NCI-H187 treated with DMSO at 0.1 percent for 48 hours (cell line): ENCODE measurements around the gene SLC30A1.

ENCODE experiments used
- DNase-seq: peaks from one replicate; lab custom pipeline; 2025; lab: John Stamatoyannopoulos, UW

The SLC30A1 gene

DNA sequence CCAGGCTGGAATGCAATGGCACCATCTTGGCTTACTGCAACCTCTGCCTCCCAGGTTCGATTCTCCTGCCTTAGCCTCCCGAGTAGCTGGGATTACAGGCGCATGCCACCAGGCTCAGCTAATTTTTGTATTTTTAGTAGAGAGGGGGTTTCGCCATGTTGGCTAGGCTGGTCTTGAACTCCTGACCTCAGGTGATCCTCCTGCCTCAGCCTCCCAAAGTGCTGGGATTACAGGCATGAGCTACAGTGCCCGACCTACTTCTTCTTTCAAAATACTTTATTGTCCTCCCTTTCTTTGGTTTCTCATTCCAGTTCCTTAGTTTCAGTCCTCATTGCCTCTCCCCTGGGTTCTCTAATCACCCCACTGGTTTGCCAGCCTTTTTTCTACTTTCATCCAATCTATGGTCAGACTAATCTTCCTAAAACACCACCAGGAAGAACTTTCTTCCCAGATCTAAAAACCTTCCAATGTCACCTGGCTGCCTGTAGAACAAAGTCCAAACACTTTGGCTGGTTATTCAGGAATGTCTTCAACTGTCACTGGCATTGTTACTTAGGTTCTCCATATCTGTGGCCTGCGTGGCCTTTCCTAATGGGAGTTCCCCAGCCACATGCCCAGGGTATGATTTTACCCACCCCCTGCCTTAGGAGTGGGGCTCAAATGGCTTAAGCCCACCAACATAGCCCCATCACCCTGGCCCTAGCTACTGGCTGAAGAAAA, 29.0 kb upstream of the SLC30A1 start:
- no peak for DNase-seq

DNA sequence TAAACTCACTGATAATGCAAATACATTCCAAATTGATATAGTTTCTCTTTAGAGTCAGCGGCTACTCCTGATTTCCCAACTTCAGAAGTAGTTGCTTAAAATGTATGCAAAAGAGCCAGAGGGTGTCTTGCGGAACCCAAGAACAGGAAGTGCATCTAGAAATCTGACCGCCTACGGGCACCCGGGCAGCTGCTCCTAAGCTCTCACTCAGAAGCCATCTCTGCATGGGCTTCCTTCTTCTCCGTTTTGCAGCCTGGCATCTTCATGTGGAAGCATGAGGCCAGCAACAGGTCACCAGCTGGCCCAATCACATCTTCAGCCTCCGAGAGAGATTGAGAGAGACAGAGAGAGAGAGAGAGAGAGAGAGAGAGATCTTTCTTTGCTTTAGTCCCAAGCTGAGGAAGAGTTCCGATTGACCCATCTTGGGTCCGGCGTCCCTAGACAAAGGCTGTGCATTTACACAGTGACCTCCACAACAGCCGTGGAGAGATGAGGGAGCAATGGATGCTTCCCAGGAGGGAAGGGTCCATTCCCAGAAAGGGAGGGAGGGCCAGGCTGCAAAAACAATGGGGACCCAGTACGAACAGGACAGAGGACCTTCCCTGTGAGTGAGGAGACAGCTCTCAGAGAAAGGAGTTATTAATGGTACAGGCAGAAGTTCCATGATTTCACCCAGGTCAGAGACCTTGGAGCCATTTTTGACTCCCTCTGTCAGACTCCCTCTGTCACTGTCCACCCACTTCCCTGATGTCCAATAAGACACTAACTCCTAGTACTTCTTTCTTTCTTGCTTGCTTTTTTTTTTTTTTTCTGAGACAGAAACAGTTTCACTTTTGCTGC, 28.2 kb upstream of the SLC30A1 start:
- DNase-seq: no peak

DNA sequence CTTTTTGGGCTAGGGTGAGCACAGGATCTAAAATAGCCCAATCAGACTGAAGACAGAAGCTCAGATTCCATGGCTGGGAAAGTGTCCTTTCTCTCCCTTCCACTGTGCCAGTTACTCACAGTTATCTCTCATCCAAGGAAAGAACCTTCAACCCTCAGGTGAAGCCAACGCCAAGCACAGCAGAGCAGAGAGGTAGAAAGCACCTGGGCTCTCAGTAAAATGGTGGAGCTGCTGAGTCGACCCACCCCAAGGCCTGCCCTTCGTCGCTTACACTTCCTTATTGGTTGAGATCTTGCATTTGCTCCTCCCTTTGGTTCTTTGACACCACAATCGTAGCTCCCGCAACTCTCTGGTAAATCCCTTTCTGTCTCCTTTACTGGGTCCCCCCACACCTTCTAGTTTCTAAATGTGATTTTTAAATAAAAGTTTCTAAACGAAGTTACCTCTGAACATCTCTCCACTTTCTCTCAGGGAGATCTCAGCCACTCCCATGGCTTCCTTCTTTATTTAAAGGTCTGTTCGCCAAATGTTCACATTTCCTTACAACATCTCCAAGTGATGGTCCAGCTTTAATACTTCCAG, 27.5 kb upstream of the SLC30A1 start:
- DNase-seq: no peak

DNA sequence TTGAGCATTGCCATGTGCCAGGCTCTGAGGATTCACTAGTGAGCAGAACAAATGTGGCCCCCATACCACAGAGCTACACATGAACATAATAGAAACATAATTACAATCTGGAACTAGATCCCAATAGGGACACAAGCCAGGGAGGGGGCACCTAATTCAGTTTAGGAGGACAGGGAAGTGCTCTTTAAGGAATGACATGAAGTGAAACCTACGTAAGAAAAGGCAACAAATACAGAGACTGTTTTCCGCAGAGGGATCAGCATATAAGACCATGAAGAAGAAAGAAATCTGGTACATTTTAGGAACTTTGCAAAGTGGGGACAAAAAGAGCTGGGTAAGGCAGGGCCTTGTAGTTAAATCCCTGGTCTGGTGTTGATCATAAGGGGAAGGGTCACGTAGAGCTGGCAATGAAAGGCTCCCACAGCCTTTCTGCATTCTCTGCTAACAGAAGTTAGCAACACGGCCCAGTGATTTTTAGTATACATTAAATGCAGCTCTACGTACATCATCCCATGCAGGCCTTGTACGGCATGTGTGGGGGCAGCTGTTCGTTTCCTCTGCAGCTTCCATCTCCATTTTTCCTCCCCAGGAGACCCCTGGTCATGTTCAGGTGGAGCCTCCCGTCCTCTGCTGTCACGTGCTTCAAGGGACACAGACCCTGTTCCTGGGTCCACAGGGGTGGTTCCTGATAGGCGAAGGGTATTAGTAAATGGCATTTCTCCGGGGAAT, 26.8 kb upstream of the SLC30A1 start:
- DNase-seq: no peak

DNA sequence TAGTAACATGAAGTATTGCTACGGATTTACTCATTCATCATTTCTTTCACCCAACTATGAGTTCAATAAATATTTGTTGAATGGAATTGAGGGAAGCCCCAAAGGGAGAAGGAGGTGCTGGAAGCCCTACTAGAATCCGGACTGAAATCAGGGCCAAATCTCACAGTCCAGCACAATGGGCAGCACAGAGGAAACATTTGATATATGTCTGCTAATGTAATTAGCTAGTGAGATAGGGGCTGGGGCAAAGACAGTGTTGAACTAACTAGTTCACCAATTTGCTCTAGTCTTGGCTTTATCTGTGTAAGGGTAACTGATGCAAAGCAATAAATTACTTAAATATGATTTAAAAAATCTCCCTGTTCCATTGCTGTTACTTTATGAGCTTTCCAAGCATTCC, 26.1 kb upstream of the SLC30A1 start:
- DNase-seq: no peak

DNA sequence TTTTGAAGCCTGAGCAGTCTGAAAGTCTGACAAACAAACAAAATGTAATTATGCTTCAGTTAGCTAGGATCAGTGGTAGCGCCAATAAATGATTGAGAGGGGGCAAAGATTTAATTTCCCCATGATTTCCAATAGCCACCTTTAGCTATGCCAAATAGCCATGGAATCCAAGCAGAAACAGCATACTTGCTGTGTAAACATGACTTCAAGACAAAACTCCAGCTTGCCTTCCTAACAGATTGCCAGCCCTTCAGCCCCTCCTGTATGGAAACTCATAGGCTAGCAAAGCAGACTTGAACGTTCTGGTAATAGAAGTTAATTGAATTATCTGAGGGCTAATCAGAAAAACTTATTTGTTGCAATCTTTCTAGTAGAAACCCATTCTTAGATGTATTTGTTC, 25.6 kb upstream of the SLC30A1 start:
- DNase-seq: no peak

DNA sequence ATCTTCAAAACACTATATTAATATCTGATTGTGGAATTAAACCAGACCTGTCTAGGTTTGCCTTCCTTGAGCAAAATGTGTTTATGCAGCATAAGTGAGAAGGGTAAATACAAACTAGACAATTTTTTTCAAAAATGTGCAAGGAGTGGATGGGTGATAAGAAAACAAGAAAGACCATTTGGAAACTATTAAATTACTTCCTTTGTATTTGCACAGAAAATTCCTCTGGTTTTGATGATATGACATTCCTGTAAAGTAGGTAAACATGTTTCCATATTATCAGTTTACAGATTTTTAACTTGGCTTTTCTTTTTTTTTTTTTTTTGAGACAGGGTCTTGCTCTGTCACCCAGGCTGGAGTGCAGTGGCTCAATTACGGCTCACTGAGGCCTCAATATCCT, 24.8 kb upstream of the SLC30A1 start:
- DNase-seq: no peak

DNA sequence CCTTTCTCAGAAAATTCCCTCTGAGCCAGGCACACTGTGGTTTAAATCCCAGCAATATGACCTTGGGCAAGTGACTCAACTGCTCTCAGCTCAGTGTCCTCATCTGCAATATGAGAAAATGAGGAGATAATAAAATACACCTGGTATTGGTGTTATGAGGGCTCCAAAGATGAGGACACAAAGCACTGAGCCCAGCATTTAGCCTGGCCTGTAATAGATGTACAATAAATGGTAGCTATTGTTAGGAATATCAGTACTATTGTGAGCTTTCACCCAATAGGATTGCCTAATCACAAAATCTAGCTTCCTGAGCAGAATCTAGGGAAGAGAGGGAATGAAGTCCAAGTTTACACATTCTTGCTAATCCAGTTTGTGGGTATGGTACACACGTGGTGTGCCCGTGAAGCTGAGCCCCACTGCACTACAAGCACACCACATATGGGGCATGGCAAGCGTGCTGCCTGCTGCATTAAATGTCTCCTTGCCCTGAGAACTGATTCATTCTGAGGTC, 24.3 kb upstream of the SLC30A1 start:
- DNase-seq: no peak

DNA sequence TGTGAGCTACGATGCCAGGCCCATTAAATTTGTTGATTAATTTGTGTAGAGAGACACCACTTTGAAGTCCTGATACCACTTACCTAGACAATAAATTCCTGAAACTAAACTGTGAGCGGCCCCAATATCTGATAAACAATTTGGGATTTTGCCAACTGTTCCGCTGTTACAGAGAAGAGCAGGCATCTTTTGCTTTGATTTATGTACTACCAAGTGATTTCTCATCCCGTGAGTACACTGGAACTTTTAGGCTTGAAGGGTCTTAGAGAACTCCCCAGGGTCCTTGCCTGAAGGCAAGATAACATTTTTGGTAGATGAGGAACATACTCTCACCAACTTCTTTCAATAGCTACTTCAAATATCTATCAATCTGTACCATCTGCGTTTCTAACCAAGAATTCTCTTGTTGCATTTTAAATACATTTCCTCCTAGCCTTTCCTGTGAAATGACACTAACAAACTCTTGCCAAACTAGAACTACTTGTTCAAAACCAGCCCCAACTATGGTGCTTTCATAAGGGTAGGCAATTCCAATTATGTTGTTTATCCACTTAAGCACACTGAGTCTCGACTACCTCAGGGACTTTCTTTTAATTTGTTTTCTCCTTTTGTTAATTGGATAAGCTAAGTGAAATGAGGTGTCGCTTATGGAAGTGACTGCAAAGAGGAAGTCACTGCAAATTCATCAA, 23.2 kb upstream of the SLC30A1 start:
- DNase-seq: no peak

DNA sequence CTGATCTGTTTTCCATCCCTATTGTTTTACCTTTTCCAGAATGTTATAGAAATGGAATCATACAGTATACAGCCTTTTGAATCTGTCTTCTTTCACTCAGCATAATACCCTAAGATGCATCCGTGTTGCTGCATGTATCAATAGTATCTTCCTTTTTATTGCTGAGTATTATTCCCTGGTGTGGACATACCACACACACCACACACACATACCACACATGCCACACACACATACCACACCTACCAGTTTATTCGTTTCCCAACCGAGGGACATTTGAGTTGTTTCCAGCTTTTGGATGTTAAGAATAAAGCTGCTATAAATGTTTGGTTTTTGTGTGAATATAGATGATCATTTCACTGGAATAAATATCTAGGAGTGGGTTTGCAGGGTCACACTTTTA, 22.2 kb upstream of the SLC30A1 start:
- no peak for DNase-seq

DNA sequence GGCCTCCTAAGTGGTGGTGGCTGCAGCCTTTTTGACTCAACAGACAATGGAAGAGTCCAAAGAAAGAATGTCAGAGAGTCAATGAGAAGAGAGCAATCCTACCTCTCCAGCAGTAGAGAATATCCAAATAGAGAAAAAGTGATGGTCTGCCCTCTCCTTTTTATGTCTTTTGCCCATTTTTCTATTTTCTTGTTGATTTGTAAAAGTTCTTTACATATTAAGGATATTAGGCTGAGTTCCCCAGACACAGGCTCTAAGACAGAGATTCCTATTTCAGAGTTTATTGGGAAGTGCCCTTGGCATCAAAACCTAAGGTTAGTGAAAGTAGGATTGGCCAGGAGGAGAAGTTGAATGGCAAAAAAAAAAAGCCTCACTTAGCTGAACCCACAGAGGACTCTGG, 20.3 kb upstream of the SLC30A1 start:
- no peak for DNase-seq

DNA sequence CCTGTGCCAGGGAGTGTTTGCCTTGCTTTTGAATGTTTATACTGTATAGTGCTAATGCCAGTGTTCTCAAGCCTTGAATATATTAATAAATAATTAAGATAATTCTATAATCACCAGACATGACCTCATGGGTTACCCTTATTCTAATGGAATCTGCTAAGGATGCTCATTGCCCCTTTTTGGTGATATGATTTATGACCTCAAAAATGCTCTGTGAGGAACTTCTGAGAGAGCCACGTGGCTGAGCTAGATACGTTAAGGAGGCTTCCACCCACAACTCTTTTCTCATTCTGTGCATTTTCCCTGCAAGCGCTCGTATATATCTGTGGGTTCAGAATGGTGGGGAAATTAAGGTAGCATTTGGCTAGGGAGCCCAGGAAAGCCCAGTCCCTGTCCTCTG, 19.6 kb upstream of the SLC30A1 start:
- no peak for DNase-seq

DNA sequence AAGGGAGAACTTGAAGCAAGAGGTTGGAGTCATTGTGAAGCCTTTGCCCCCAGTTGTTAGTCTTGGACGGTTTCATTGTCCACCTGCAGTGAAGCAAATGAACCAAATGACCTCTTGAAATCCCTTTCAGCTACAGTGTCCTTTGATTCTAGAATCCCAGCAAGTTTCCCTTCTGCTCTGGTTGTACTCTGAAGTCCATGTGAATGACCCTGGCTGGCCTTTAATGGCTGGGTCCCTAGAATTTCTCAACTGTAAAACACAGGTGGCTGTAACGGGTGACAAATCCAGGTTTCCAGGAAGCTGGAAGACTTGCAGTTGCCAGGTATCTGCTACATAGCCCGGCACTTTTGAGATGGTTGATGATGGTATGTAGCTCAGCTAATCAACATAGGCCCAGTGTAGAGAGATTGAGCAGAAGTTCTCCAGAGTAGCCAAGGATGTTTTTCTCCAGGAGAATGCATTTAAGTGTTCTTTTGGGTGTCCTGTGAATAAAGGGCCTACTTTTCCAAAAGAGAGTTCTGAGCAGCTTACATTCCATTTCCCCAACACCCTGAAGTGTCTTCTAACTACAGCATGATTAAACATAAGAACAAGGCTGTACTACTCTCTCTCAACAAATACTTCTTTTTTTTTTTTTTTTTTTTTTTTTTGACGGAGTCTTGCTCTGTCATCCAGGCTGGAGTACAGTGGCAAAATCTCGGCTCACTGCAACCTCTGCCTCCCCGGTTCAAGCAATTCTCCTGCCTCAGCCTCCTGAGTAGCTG, 17.6 kb upstream of the SLC30A1 start:
- no peak for DNase-seq

DNA sequence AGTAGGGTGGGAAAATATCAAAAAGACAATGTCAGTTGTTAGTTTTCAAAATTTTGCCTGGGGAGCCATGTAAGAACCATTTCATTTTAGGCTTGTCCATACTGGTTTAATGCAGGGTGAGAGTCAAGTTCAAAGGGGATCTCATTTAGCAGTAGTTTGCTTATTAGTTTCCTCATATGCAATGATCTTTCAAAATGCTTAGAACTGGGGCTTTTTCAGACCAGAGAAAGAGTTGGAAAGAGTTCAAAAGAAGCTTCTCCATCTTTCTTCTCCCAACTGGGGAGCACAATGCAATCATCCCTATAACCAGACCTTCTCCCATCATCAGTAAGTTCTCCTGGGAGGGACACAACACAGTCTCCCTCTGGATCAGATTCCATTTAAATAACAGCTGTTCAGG, 16.5 kb upstream of the SLC30A1 start:
- no peak for DNase-seq

DNA sequence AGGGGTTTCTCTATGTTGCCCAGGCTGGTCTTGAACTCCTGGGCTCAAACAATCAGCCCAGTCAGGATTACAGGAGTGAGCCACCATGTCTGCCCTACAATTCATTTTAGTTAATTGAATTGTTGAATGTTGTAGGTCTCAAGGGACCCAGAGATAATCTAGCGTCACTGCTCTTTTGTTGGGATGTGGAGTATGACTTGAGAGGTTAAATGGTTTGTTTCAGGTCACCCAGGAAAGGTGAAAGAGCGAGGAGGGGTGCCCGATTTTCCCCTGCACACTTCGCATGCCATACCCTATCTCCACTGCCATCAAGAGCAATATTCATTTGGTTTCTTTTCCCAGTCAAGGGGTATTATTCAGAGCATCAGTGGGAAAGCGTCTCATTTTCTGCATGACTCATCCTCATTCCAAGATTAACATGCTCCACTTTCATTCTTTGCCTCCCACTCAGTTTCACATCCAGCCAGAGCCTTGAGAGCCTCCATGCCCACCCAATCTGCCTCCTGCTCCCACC, 13.1 kb upstream of the SLC30A1 start:
- no peak for DNase-seq

DNA sequence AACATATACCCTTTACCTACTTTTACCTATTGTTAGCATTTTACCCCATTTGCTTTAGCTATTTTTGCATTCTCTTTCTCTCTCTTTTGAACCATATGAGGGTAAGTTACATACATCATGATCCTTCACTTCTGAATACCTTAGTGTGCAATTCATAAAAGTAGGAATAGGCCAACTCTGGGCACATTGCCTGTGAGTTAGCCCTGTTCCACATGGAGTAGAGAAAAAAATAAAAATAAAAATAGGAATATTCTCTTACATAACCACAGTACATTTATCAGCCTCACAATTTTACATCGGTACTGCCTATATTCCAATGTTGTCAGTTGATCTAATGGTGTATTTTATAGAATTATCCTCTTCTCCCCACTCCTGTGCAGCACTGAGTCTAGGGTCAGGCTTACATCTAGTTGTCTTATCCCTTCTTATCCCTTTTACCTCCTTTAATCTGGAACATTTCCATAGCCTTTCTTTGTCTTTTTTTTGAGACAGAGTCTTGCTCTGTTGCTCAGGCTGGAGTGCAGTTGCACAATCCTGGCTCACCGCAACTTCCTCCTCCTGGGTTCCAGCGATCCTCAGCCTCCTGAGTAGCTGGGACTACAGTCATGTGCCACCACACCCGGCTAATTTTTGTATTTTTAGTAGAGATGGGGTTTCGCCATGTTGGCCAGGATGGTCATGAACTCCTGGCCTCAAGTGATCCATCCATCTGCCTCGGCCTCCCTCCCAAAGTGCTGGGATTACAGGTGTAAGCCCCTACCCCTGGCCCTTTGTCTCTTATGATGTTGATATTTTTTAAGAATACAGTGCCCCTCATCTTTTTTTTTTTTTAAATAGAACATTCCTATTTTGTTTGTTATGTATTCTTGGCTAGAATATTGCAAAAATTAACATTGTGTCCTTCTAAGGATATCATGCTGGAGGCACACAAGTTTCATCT, 11.1 kb upstream of the SLC30A1 start:
- DNase-seq: no peak

DNA sequence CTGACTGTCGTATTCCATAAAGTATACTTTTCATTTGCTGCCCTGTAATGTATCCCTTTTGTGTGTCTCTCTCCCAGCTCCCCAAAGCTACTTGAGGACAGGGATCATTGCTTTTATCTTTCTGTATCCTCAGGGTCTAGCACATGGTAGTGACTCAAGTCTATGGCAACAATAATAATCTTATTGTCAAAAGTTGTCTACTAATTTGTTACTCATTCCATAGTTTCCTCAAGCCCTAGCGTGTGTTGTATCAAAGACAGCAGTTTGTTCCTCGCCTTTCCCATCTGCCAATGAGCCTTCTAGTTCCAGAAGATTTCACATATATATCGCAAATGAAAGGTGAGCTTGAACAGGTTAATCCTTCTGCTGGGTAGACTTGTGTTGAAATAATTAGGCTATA, 9.8 kb upstream of the SLC30A1 start:
- DNase-seq: no peak

DNA sequence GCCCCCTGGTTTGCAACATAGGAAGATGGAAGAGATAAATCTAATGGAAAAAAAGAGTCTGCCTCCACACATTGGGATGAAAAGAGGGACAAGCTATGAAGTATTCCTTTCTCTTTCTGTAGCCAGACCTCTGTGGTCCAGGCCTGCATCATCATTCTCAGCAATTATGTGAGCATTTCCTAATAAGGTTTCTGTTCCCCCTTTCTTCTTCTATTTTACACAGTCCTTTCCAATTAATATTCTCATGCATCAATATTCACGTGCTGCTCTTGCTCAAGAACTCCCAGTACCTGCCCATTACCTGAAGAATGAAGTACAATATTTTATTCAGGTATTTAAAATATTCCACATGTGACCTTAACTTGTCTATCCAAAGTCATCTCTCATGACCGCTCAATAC, 8.2 kb upstream of the SLC30A1 start:
- no peak for DNase-seq

DNA sequence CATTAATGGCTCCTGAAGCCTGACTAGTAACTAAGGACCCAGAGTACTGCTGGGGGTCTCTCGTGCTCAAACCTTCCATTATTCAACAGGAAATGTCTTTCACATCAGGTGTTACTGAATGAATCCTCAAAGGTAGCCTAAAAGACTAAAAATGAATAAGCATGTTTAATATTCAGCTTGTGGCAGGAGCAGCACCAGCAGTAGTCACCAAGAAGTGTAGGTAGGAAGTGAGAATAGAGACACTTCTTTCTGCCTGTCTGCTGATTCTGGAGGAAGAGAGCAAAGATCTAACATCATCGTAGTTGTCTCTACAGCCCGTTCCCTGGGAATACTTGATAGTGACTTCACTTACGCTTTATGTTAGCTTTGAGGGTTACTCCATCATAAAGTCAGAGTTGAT, 7.6 kb upstream of the SLC30A1 start:
- DNase-seq: no peak
